ENCODE results near the gene ZIC1. TPM values are rescaled to one million over a fixed set of nuclear protein-coding genes. Genes with fewer than 3 reads are reported as not detected.

The ZIC1 gene
- total RNA-seq, 1 experiment from 2014 or later = 0.36 TPM

- in situ Hi-C loops (cut with HindIII; ENCODE audit: low pct_unique_long_range_greater_than_20kb, low sequenced_read_pairs) (no loop called here), intact Hi-C loops (cut with micrococcal nuclease; ENCODE audit: unreplicated experiment) (no loop called here)
- ATAC-seq (no peak), DNase-seq (ENCODE audit: low read depth, low spot score) (no peak)
- POLR2A ChIA-PET = no interaction called here
- CTCF ChIA-PET = no interaction called here
- H3K4me1 ChIP-seq (ENCODE audit: control insufficient read depth, insufficient read depth, low read length) = no peaks in the 10 kb centered on the region
- H3K9me3 ChIP-seq (ENCODE audit: control insufficient read depth, insufficient read depth, low read depth, low read length) = no peaks in the 10 kb centered on the region
- H3K27me3 ChIP-seq (ENCODE audit: control insufficient read depth, insufficient read depth, low read length) = no peaks in the 10 kb centered on the region; the same call in 1 of the 2 replicates
- H3K4me3 ChIP-seq (ENCODE audit: low read depth in 2 of 2, low read length in 2 of 2) = no peak overlapping the region
- TF ChIP-seq REST (IDR thresholded peaks at IDR 0.05; ENCODE audit: insufficient read depth in 1 of 2, low read depth in 2 of 2, low read length in 1 of 2) (no peak), POLR2AphosphoS5 (IDR thresholded peaks at IDR 0.05; ENCODE audit: low read depth, low read length) (no peak), CTCF (IDR thresholded peaks at IDR 0.05) (no peak), TCF7L2 (IDR thresholded peaks at IDR 0.05; ENCODE audit: low read depth, low read length) (no peak), SIN3A (IDR thresholded peaks at IDR 0.05; ENCODE audit: borderline replicate concordance, insufficient read depth, low read depth, low read length) (no peak)
- H3K36me3 ChIP-seq (ENCODE audit: control insufficient read depth, insufficient read depth, low read length) = no peaks in the 10 kb centered on the region
- H3K27ac ChIP-seq (ENCODE audit: low read length) = no peak overlapping the region
- no TSS peak for BruUV-seq (replicated peaks)
Observed at GRCh38 chr3:147428326-147428725, 19.2 kb downstream of the ZIC1 start.

GRCh38 chr3:147428754-147429153 is 19.6 kb downstream of the ZIC1 start:
- no peaks in the 10 kb centered on the region for H3K9me3 ChIP-seq (ENCODE audit: control insufficient read depth, insufficient read depth, low read depth, low read length)
- no peaks in the 10 kb centered on the region for H3K36me3 ChIP-seq (ENCODE audit: control insufficient read depth, insufficient read depth, low read length)
- ChIA-PET POLR2A (no interaction called here), CTCF (interaction anchor here (0.6 kb wide), 1 partner anchor 203 kb away, joined by 4 read pairs; no protein-coding TSS in a partner anchor)
- H3K27ac ChIP-seq (ENCODE audit: low read length) = no peak overlapping the region
- in situ Hi-C loops (cut with HindIII; ENCODE audit: low pct_unique_long_range_greater_than_20kb, low sequenced_read_pairs) = no loop called here
- intact Hi-C loops (cut with micrococcal nuclease; ENCODE audit: unreplicated experiment) = no loop called here
- DNase-seq (ENCODE audit: low read depth, low spot score) = no peak
- no peaks in the 10 kb centered on the region for H3K27me3 ChIP-seq (ENCODE audit: control insufficient read depth, insufficient read depth, low read length)
- TF ChIP-seq POLR2AphosphoS5 (IDR thresholded peaks at IDR 0.05; ENCODE audit: low read depth, low read length) = no peak
- no peak for TF ChIP-seq CTCF (IDR thresholded peaks at IDR 0.05)
- TF ChIP-seq REST (IDR thresholded peaks at IDR 0.05; ENCODE audit: insufficient read depth in 1 of 2, low read depth in 2 of 2, low read length in 1 of 2) = no peak
- TF ChIP-seq TCF7L2 (IDR thresholded peaks at IDR 0.05; ENCODE audit: low read depth, low read length) = no peak
- no peak for TF ChIP-seq SIN3A (IDR thresholded peaks at IDR 0.05; ENCODE audit: borderline replicate concordance, insufficient read depth, low read depth, low read length)
- ATAC-seq = no peak
- H3K4me1 ChIP-seq (ENCODE audit: control insufficient read depth, insufficient read depth, low read length) = no peaks in the 10 kb centered on the region
- no TSS peak for BruUV-seq (replicated peaks)
- H3K4me3 ChIP-seq (ENCODE audit: low read depth in 2 of 2, low read length in 2 of 2) = no peak overlapping the region
